ENCODE results near the gene MOB1A. TPM values are rescaled to one million over a fixed set of nuclear protein-coding genes. Genes with fewer than 3 reads are reported as not detected.

MOB1A gene
- total RNA-seq, 1 experiment from 2014 or later: 132 TPM

DNA sequence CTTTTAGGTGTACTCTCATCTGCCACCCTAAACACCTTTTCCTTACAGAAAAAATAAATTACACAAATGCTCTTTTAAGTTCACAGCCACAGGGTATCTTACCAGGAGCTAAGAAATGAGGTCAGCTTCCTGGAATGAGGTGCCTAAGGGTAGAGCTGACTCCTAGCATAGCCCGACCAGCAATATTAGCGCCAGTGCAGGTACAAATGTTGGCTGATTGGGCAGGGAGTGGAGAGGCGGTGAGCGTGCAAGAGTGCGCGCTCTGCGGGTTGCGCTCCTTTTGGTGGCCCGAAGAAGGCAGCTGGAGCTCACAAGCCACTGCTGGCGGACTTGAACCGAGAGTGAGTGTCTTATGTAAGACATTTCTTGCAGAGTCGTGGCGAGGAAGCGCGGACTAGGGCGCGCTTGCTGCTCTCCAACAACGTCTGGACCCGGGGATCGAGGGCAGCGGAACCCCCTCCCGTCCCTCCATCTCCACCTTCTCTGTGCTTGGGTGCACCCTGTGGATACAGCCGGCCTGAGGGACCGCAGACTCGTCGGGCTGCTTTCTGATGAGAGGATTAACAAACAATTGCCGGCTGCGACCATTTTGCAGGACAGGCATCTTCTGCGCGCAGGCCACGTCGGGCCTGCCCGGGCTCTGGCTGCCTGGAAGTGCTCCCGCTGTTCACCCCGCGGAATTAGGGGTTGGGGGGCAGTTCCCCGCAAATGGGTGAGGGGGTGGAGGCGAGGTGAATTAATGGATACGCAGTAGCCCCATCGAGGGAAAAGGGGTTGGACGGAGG is 48.3 kb downstream of the MOB1A start:
- no peak for TF ChIP-seq EGR1 (IDR thresholded peaks at IDR 0.05; ENCODE audit: low read depth)
- TF ChIP-seq CEBPB (IDR thresholded peaks at IDR 0.05; ENCODE audit: low read depth): no peak
- no peak for TF ChIP-seq CBX3 (IDR thresholded peaks at IDR 0.05; ENCODE audit: low read depth)
- TF ChIP-seq EZH2phosphoT487 (IDR thresholded peaks at IDR 0.05; ENCODE audit: borderline replicate concordance): no peak
- TF ChIP-seq TCF7L2 (IDR thresholded peaks at IDR 0.05; ENCODE audit: borderline replicate concordance, extremely low read depth, insufficient read depth, insufficient read length): no peak
- TF ChIP-seq RAD21 (IDR thresholded peaks at IDR 0.05; ENCODE audit: low read depth): no peak
- no peak for TF ChIP-seq SRF (IDR thresholded peaks at IDR 0.05; ENCODE audit: low read depth)
- TF ChIP-seq, protein P1, sequence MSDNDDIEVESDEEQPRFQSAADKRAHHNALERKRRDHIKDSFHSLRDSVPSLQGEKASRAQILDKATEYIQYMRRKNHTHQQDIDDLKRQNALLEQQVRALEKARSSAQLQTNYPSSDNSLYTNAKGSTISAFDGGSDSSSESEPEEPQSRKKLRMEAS (IDR thresholded peaks at IDR 0.05): no peak
- no peak for TF ChIP-seq ZFX (IDR thresholded peaks at IDR 0.05)
- TF ChIP-seq, protein P2, sequence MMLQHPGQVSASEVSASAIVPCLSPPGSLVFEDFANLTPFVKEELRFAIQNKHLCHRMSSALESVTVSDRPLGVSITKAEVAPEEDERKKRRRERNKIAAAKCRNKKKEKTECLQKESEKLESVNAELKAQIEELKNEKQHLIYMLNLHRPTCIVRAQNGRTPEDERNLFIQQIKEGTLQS (IDR thresholded peaks at IDR 0.05): no peak
- TF ChIP-seq, protein P3, sequence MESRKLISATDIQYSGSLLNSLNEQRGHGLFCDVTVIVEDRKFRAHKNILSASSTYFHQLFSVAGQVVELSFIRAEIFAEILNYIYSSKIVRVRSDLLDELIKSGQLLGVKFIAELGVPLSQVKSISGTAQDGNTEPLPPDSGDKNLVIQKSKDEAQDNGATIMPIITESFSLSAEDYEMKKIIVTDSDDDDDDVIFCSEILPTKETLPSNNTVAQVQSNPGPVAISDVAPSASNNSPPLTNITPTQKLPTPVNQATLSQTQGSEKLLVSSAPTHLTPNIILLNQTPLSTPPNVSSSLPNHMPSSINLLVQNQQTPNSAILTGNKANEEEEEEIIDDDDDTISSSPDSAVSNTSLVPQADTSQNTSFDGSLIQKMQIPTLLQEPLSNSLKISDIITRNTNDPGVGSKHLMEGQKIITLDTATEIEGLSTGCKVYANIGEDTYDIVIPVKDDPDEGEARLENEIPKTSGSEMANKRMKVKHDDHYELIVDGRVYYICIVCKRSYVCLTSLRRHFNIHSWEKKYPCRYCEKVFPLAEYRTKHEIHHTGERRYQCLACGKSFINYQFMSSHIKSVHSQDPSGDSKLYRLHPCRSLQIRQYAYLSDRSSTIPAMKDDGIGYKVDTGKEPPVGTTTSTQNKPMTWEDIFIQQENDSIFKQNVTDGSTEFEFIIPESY (IDR thresholded peaks at IDR 0.05; ENCODE audit: extremely low read depth, insufficient replicate concordance, low read length): no peak
- TF ChIP-seq POLR2A (IDR thresholded peaks at IDR 0.05; ENCODE audit: borderline replicate concordance, extremely low read depth, insufficient read depth, insufficient read length): no peak
- no peak for TF ChIP-seq EZH2 (IDR thresholded peaks at IDR 0.05)
- TF ChIP-seq JUND (IDR thresholded peaks at IDR 0.05): no peak
- TF ChIP-seq SIN3A (IDR thresholded peaks at IDR 0.05; ENCODE audit: low read depth): no peak
- TF ChIP-seq ELF1 (IDR thresholded peaks at IDR 0.05; ENCODE audit: borderline replicate concordance, low read depth): no peak
- TF ChIP-seq, protein P4, sequence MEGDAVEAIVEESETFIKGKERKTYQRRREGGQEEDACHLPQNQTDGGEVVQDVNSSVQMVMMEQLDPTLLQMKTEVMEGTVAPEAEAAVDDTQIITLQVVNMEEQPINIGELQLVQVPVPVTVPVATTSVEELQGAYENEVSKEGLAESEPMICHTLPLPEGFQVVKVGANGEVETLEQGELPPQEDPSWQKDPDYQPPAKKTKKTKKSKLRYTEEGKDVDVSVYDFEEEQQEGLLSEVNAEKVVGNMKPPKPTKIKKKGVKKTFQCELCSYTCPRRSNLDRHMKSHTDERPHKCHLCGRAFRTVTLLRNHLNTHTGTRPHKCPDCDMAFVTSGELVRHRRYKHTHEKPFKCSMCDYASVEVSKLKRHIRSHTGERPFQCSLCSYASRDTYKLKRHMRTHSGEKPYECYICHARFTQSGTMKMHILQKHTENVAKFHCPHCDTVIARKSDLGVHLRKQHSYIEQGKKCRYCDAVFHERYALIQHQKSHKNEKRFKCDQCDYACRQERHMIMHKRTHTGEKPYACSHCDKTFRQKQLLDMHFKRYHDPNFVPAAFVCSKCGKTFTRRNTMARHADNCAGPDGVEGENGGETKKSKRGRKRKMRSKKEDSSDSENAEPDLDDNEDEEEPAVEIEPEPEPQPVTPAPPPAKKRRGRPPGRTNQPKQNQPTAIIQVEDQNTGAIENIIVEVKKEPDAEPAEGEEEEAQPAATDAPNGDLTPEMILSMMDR (IDR thresholded peaks at IDR 0.05 in 2 of 3, conservative IDR thresholded peaks at IDR 0.05 in 1 of 3; ENCODE audit: borderline replicate concordance in 1 of 3, insufficient read depth in 1 of 3, low read depth in 2 of 3, low read length in 2 of 3): no peak
- no peak for TF ChIP-seq FOSL1 (IDR thresholded peaks at IDR 0.05; ENCODE audit: low read depth)
- TF ChIP-seq SP1 (IDR thresholded peaks at IDR 0.05; ENCODE audit: low read depth): no peak
- TF ChIP-seq, protein P5, sequence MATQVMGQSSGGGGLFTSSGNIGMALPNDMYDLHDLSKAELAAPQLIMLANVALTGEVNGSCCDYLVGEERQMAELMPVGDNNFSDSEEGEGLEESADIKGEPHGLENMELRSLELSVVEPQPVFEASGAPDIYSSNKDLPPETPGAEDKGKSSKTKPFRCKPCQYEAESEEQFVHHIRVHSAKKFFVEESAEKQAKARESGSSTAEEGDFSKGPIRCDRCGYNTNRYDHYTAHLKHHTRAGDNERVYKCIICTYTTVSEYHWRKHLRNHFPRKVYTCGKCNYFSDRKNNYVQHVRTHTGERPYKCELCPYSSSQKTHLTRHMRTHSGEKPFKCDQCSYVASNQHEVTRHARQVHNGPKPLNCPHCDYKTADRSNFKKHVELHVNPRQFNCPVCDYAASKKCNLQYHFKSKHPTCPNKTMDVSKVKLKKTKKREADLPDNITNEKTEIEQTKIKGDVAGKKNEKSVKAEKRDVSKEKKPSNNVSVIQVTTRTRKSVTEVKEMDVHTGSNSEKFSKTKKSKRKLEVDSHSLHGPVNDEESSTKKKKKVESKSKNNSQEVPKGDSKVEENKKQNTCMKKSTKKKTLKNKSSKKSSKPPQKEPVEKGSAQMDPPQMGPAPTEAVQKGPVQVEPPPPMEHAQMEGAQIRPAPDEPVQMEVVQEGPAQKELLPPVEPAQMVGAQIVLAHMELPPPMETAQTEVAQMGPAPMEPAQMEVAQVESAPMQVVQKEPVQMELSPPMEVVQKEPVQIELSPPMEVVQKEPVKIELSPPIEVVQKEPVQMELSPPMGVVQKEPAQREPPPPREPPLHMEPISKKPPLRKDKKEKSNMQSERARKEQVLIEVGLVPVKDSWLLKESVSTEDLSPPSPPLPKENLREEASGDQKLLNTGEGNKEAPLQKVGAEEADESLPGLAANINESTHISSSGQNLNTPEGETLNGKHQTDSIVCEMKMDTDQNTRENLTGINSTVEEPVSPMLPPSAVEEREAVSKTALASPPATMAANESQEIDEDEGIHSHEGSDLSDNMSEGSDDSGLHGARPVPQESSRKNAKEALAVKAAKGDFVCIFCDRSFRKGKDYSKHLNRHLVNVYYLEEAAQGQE (IDR thresholded peaks at IDR 0.05; ENCODE audit: low read depth): no peak
- BruUV-seq (replicated peaks): no TSS peak
- H3K27ac ChIP-seq (ENCODE audit: low read depth, low read length): no peak overlapping the region
- ChIA-PET CTCF (no interaction called here), RAD21 (ENCODE audit: low non-redundant PET in 1 of 2, low total read pairs in 2 of 2, uncharacterized antibody in 2 of 2, unreplicated experiment in 2 of 2) (no interaction called here), POLR2A (no interaction called here)
- no peak overlapping the region for H3K4me3 ChIP-seq (replicated peaks in 1 of 2; ENCODE audit: low read depth in 1 of 2, low read length in 2 of 2)
- H3K9me2 ChIP-seq (ENCODE audit: insufficient read depth): no peaks in the 10 kb centered on the region
- H3K27me3 ChIP-seq (ENCODE audit: insufficient read depth, low read length): no peaks in the 10 kb centered on the region
- H3K4me2 ChIP-seq (ENCODE audit: low read length): no peak overlapping the region
- DNase-seq (ENCODE audit: low read depth, low spot score) (no peak), ATAC-seq (no peak)
- H2AFZ ChIP-seq (ENCODE audit: low read depth, low read length, poor library complexity, severe bottlenecking): no peak overlapping the region
- no peaks in the 10 kb centered on the region for H3K9me3 ChIP-seq (ENCODE audit: control insufficient read depth in 1 of 2, insufficient read depth in 1 of 2, low read depth in 1 of 2, low read length in 2 of 2)
- H4K20me1 ChIP-seq (ENCODE audit: insufficient read depth): no peaks in the 10 kb centered on the region
- H3K9ac ChIP-seq (ENCODE audit: low read length): no peak overlapping the region
- intact Hi-C loops (cut with micrococcal nuclease): no loop called here
- no peaks in the 10 kb centered on the region; a peak in 2 of 4 replicates for H3K36me3 ChIP-seq (ENCODE audit: control insufficient read depth in 1 of 2, insufficient read depth in 2 of 2, low read length in 2 of 2)
- no peaks in the 10 kb centered on the region for H3K79me2 ChIP-seq (ENCODE audit: insufficient read depth, low read length)
- no peaks in the 10 kb centered on the region for H3K4me1 ChIP-seq (ENCODE audit: control insufficient read depth in 1 of 2, insufficient read depth in 2 of 2, low read length in 2 of 2)
